GM18951 (cell line): ENCODE data around the gene TOX2.

Source experiments
- POLR2A ChIP-seq: IDR thresholded peaks from 4 replicates; pipeline ENCODE4 v1.6.1; 2011; ENCODE audit warnings: mild to moderate bottlenecking; ENCODE audit not compliant: insufficient read length, insufficient read depth; ENCODE audit errors: extremely low read depth
- in situ Hi-C: fragments of 300-500 bp; cut with MboI; formaldehyde crosslinking; loops from one replicate; pipeline ENCODE4 v1.12.0; 2022; ENCODE audit warnings: low sequenced_read_pairs, mixed read lengths, inconsistent platforms; ENCODE audit not compliant: unreplicated experiment

Gene TOX2

DNA sequence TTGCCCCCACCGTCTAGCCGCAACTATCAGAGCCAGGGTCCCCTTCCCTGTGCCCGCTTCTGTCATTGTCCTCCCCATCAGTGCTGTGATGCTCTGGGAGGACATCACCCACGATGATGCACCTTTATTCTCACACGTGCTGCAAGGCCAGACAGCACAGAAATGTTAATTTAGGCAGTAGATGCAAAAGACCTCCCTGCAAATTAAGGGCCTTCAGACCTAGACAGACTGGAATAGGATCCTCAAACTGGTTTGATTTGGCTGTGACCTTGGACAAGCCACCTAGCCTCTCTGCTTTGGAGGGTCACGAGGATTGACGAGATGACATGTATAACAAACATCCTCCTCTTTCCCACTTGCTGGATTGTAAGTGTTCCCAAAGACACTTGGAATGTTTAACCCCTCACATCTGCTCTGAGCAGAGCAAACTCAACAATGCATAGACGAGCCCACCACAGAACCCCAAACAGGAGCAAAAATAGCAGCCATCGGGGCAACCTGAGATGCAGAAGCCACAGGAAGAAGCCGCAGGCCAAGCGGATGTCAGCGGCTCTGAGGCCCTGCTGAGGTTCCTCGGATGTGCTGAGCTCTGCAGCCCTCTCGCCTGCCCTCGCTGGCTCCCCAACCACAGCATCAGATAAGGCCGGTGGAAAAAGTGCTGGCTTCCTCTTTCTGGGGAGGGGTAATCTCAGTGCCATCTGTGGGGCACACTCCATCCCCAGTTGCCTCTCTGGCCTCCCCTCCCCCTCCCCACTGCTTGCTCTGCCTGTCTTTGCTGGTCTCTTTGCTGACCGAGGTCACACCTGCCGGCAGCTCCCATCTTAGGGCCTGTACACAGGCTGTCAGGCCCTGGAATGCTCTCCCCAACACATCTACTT is 35.3 kb downstream of the TOX2 start:
- TF ChIP-seq POLR2A: peak; percentile 33
- in situ Hi-C loops: no loop called here

DNA sequence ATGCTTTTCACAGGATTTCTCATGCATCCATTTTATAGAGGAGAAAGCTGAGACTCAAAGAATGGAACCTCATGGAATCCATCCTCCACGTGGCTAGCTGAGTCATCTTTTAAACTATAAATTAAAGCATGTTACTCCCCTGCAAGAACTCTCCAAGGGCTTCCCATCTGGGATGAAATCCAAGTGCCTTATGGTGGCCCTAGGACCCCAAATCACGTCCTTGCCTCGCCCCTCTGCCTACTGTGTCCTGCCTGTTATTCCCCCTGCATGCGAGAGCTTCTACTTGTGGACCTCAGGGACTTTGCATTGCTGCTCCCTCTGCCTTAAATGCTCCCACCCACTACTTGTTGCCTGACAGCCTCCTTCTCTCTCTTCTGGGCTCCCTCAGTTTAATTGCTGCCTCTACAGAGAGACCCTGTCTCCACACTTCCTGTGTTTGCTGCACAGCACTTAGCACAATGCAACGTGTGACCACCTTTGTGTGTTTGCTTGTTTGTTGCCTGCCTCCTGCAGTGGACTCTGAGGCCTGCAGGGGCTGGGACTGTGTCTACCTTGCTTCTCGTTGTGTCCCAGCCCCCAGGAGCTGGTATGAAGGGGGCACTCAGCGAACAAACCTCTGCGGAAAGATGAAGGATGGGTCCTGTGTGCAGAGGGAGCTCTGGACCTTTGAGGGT is 39.4 kb downstream of the TOX2 start:
- no peak for TF ChIP-seq POLR2A
- in situ Hi-C loops: no loop called here

DNA sequence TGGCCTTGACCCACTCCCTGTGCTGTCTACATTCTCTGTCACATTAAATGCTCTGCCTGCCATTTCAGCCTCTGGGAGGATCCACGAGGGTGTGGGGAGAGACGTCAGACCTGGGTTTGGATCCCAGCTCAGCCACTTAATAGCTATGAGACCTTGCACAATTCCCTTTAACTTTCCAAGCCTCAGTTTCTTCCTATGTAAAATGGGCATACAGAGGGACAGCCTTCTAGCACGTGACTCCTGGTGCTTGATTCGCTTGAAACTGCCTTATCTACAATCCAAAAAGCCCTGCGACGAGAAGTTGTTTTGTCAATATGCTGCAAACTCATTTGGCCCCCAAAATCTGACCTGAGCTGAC is 40.0 kb downstream of the TOX2 start:
- no peak for TF ChIP-seq POLR2A
- in situ Hi-C loops: no loop called here

DNA sequence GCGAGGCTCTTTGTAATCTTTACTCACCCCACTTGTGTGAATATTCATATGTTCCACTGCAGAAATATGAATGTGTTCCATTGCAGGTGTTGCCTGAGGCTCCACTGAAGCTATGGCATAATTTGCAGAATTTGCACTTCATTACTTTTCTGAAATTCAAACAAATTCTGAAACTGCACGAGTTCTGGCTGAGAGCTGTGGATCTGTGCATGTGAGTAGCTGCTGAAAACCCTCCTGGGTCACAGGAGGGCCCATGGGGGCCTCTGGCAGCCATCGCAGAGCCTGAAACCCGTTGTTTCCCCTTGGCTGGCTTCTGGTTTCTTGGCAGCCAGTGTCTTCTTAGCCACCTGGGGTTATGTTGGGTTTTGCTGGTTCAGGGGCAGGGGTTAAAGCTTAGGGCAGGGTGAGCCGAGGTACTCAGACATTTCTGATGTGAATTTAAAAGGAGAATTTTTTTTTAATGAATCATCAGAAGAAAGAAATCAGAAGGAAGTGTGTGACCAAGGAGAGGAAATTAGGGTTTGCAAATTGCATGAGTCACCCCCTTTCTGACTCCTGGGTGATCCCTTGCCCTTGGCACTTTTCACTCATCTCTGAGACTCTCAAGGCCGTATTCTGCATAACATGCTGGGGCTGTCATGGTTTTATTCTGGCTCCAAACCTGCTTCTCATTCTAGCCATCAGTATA is 40.6 kb downstream of the TOX2 start:
- in situ Hi-C loops: no loop called here

DNA sequence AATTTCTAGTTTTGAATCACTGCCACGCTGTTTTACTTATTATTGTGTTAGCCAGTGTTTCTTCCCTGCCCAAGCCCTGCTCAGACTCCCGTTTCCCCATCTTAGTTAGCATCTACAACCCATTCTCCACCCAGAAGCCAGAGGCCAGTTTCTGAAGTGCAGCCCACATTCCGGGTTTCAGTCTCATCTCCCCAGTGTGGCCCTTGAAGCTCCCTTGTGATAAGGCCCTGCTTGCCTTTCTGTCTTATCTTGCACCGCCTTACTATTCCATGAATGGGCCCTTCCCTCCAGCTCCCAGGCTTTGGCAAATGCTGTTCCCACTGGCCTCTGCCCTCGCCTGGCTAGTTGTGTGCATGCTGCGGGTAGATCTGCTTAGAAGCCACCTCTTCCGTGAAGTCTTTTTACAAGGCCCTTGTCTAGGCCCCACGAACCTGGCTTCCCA is 41.1 kb downstream of the TOX2 start:
- TF ChIP-seq POLR2A: no peak
- in situ Hi-C loops: no loop called here

More for the DNA sequence above, 40.6 kb downstream of the TOX2 start:
- TF ChIP-seq POLR2A: no peak

DNA sequence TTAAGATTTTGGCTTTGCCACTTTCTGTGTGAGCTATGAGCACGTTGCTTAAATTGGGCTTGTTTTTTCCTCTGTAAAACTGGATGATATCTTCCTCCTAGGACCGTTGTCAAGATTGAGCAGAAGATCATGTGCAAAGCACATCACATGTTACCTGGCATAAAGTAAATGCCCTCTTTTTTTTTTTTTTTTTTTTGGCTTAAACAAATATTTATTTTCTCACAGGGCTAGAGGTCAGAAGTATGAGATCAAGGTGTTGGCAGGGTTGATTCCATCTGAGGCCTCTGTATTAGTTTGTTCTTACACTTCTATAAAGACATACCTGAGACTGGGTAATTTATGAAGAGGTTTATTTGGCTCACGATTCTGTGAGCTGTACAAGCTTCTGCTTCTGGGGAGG is 42.7 kb downstream of the TOX2 start:
- TF ChIP-seq POLR2A: no peak
- in situ Hi-C loops: no loop called here

DNA sequence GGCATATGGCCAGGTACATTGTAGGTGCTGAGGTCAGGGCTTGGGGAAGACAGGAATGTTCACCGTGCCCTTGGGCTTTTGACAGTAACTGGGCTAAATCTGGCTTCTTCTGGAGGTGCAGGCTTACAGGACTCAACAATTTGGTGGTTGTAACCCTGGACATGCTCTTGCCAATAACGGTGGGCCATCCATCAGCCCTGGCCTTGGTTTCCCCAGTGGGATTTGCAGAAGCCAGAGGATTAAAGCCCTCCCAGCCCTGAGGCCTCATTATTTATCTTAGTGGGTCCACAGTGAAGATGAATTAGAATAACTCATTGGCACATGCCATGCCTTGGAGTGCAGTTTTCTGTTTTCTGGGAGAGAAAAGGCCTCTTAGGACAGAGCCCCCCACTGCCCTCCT is 44.0 kb downstream of the TOX2 start:
- in situ Hi-C loops: no loop called here
- TF ChIP-seq POLR2A: no peak

DNA sequence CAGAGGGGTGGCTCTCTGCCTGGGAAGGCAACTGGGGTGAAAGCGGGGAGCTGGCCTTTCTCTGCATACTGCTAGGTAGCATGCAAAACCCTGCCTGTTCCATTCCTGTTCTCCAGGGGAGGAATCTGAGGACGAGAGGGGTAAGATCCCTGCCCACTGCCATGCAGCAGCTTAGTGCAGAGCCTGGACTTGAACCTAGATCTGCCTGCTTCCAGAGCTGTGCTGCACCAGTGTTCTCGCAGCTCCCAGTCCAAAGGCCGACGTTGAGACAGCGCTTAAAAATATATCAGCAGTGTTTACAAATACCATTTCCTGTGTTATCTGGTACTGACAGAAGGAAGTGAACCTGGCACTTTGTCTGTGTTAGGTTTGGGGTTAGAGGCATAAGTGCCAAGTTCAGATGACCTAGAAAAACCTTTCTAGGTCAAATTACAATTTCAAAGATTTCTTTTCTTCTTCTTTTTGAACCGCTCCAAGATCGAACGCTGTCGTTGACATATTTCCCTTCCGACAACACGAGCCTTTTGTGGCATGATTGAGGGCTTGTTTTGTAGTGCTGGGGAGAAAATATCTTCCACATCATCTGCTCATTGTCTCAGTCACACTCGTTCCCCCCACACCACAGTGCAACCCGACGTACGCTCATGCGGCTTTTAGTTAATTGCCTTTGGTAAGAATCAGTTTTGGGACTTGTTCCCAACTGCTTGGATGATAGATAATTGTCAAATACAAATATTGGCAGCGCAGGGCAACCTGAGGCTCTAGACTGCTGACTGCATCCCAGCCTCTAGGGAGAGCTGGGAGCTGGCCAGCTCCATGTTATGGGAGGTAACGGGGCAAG is 44.6 kb downstream of the TOX2 start:
- in situ Hi-C loops: no loop called here
- TF ChIP-seq POLR2A: no peak

DNA sequence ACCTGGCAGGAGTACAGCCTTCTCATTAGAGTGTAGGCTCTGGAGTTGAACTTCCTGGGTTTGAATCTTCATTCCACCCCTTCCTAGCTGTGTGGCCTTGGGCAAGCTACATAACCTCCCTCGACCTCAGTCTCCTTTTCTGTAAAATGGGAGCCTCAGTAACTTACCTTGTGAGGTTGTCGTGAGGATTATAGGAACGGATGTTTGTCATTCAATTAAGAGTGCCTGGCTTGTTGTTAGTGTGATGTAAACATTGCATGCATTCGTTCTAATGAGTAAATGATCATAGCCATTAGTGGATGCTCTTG is 45.2 kb downstream of the TOX2 start:
- no peak for TF ChIP-seq POLR2A
- in situ Hi-C loops: no loop called here

DNA sequence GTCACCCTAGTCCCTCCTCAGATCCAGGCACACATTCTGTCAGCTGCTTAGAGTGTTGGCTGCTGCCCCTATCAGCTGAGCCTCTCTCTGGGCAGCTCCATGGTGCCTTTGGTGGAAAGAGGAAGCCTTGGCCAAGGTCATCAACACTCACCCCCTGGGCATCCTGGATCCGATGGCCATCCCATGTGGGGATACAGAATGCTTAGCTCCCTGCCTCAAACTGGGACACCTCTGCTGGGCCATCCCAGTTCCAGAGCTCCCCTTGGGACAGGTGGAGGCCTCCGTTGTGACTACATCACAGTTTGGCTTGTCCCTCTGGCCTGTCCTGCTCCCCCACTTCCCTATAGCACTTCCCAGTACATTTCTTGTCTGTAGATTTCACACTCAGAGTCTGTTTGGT is 45.6 kb downstream of the TOX2 start:
- no peak for TF ChIP-seq POLR2A
- in situ Hi-C loops: no loop called here

DNA sequence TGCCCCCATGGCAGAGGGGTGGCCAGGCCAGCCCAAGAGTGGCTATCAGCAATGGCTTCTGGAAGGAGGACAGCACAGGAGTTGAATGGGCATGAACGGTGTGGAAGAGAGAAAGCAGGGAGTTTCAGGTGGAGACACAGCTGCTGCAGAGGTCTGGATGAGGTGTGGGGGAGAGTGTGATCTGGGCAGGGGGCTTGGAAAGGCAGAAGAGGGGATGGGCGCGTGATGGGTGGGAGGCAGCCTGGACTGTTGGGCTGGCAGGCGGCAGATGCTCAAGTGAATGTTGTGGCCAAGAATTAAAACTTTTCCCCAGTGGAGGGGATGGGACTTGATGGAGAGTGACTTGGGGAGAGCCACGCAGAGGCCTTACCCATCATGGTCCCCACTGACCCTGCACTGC is 46.5 kb downstream of the TOX2 start:
- no peak for TF ChIP-seq POLR2A
- in situ Hi-C loops: no loop called here

DNA sequence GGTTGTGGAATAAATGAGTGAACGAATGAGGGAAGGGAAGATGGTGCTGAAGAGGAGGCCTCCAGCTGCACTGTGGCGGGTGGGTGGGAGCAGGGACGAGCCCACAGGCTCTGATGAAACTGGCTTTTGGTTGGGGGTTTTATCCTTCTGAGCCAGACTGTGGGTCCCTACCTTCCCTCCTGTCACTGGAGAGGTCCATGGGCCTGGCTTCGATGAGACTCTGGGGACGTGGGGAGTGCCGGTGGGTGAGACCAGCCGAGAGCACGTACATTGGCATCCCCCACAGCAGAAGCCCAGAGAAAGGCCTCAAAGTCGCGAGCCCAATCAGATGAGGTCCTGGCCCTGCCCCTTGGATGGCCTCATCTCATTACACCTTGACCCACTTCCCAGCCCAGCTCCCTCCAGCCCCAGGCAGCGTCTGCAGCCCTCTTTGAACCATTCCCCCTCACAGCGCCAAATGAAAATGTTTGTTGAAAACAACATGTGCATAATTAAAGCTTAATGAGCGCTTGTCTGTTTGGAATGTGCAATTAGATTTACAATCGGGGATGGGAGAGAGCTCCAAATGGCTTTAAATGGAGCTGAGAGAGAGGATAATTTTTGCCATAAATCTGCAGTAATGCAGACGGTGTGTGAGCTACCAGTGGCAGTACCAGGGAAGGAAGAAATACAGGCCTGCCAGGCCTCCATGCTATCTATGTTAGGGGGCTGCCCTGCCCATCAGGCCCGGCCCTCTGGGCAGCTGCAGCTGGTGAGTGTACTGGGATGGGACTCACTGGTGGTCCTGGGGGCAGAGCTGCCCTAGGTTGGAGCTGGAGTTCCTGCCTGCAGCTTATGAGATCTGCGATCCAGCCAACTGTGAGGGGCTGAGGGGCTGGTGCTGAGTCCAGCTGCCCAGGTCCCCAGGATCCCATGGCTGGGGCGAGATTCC is 47.2 kb downstream of the TOX2 start:
- TF ChIP-seq POLR2A: no peak
- in situ Hi-C loops: no loop called here
